Left ventricle myocardium inferior (tissue), 1 donor: ENCODE data around the gene SDK1. TPM values are rescaled to one million over a fixed set of nuclear protein-coding genes. Genes with fewer than 3 reads are reported as not detected.

Experiments used
- DNase-seq: peaks from one replicate; pipeline ENCODE4 v3.0.0-alpha.2; 2020
- H3K27ac ChIP-seq: fragments of 200-600 bp; replicated peaks from 2 replicates; pipeline ENCODE4 v1.8.0; 2021
- H3K27me3 ChIP-seq: fragments of 200-600 bp; 2 replicates; pipeline ENCODE4 v1.8.0; 2021; ENCODE audit warnings: low read depth
- H3K36me3 ChIP-seq: fragments of 200-600 bp; 2 replicates; pipeline ENCODE4 v1.8.0; 2021
- H3K4me1 ChIP-seq: fragments of 200-600 bp; 2 replicates; pipeline ENCODE4 v1.8.0; 2021
- H3K4me3 ChIP-seq: fragments of 200-600 bp; 2 replicates; pipeline ENCODE4 v1.8.0; 2021; ENCODE audit warnings: mild to moderate bottlenecking, moderate library complexity
- H3K9me3 ChIP-seq: fragments of 200-600 bp; replicated peaks from 2 replicates; pipeline ENCODE4 v1.8.0; 2021
- CTCF ChIP-seq: fragments of 200-600 bp; IDR thresholded peaks from 2 replicates; pipeline ENCODE4 v1.8.0; 2021; ENCODE audit warnings: antibody characterized with exemption, mild to moderate bottlenecking, borderline replicate concordance
- intact Hi-C: fragments of 100-400 bp; cut with micrococcal nuclease; formaldehyde crosslinking; loops from one replicate; pipeline ENCODE4 v1.11.0; 2022
- total RNA-seq: library from RNA; stranded (reverse); fragmentation: NEBNext Ultra II Directional; extraction: Animal tissue kit (Norgen Biotek cat#: 25700); gene quantifications from one replicate; pipeline ENCODE4 v1.2.1, GENCODE V29; 2021
- donor health status: DM: no; HTN: yes; CAD: no; lungs with severe emphysema.

SDK1 gene
- total RNA-seq, 1 donor from 2014 or later, result 1.3 TPM

- no peak for DNase-seq
- intact Hi-C loops, result no loop called here
- no peak overlapping the region for H3K4me3 ChIP-seq
- H3K27me3 ChIP-seq, result no peaks in the 10 kb centered on the region
- H3K4me1 ChIP-seq, result no peaks in the 10 kb centered on the region
- no peak overlapping the region for H3K27ac ChIP-seq
- H3K9me3 ChIP-seq, result no peaks in the 10 kb centered on the region
- no peak for TF ChIP-seq CTCF
- H3K36me3 ChIP-seq, result no peaks in the 10 kb centered on the region
Measured at GRCh38 chr7:4175346-4175973, 874.4 kb downstream of the SDK1 start.

GRCh38 chr7:4177001-4177400 lies 875.9 kb downstream of the SDK1 start:
- TF ChIP-seq CTCF, result no peak
- intact Hi-C loops, result no loop called here
- DNase-seq, result no peak
- H3K27ac ChIP-seq, result no peak overlapping the region
- no peaks in the 10 kb centered on the region for H3K27me3 ChIP-seq
- no peaks in the 10 kb centered on the region for H3K4me1 ChIP-seq
- H3K9me3 ChIP-seq, result no peaks in the 10 kb centered on the region
- no peaks in the 10 kb centered on the region for H3K36me3 ChIP-seq
- H3K4me3 ChIP-seq, result no peak overlapping the region

- Histone ChIP-seq H3K4me3 (no peak overlapping the region), H3K27ac (no peak overlapping the region), H3K9me3 (no peaks in the 10 kb centered on the region), H3K4me1 (no peaks in the 10 kb centered on the region), H3K27me3 (no peaks in the 10 kb centered on the region), H3K36me3 (no peaks in the 10 kb centered on the region)
- intact Hi-C loops, result no loop called here
- TF ChIP-seq CTCF, result no peak
- no peak for DNase-seq
Measured at GRCh38 chr7:4178416-4178815, 877.4 kb downstream of the SDK1 start.

- H3K9me3 ChIP-seq, result no peaks in the 10 kb centered on the region
- no peak overlapping the region for H3K27ac ChIP-seq
- no peaks in the 10 kb centered on the region for H3K27me3 ChIP-seq
- H3K4me1 ChIP-seq, result no peaks in the 10 kb centered on the region
- intact Hi-C loops, result no loop called here
- TF ChIP-seq CTCF, result no peak
- no peak for DNase-seq
- no peaks in the 10 kb centered on the region for H3K36me3 ChIP-seq
- no peak overlapping the region for H3K4me3 ChIP-seq
Measured at GRCh38 chr7:4178916-4179687, 878.0 kb downstream of the SDK1 start.

- DNase-seq, result no peak
Measured at GRCh38 chr7:4179688-4180380, 878.8 kb downstream of the SDK1 start.

More at GRCh38 chr7:4179688-4180380, 878.8 kb downstream of the SDK1 start:
- Histone ChIP-seq H3K4me1 (no peaks in the 10 kb centered on the region), H3K4me3 (no peak overlapping the region), H3K9me3 (no peaks in the 10 kb centered on the region), H3K36me3 (no peaks in the 10 kb centered on the region), H3K27me3 (no peaks in the 10 kb centered on the region), H3K27ac (no peak overlapping the region)
- no peak for TF ChIP-seq CTCF
- intact Hi-C loops, result no loop called here
